T47D (cell line): ENCODE measurements around the gene ETFDH.
"Not testable (repeated sequence)": the region's sequence is repeated elsewhere in the genome, so short reads cannot be mapped to it uniquely, and the experiment has no call there.

Experiments used
- DNase-seq, 2 experiments: peaks; one replicate each; pipeline versions ENCODE4 v3.0.0 to v3.0.0-alpha.2; 2011 to 2012; ENCODE audit warnings: low read depth in 1 of 2, low spot score in 1 of 2
- JUND ChIP-seq: IDR thresholded peaks from 2 replicates; pipeline ENCODE4 v1.6.1; 2012; ENCODE audit warnings: low read depth
- in situ Hi-C: cut with HindIII; loops from 2 replicates; pipeline ENCODE4 v1.10.0; 2016; ENCODE audit warnings: low sequenced_read_pairs, low pct_unique_long_range_greater_than_20kb

The ETFDH gene

DNA sequence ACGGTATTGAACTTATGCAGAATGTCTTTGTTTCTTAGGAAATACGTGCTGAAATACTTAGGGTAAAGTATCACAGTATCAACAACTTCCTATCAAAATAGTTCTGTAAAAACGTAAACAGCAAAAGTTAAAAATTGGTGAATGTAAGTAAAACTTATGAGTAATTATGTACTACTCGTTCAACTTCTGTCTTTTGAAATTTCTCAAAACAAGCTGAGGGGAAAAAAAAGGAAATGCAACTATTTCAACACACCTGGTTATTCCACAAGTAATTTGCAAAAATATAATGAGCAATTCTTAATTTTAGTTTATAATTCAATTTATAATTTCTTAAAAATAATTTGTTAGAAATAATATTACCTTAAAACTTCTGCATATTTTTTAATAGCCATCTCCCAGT, 42.8 kb downstream of the ETFDH start:
- no peak for DNase-seq
- in situ Hi-C loops: no loop called here
- TF ChIP-seq JUND: no peak

DNA sequence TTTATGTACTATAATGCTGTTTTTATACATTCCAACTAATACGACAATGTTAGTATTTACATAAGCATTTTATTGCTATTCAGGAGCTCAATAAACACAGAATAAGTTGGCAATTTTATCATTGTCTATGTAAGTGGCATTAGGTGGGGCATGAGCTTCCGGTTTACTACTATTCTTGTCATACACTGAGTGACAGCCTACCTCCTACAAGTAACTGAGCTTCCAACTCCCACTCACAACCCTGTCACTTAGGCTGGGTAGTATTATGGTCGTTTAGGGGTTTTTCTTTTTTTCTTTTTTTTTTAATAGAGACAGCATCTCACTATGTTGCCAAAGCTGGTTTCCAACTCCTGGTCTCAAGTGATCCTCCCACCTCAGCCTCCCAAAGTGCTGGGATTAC, 43.7 kb downstream of the ETFDH start:
- no peak for DNase-seq
- no peak for TF ChIP-seq JUND
- in situ Hi-C loops: no loop called here

DNA sequence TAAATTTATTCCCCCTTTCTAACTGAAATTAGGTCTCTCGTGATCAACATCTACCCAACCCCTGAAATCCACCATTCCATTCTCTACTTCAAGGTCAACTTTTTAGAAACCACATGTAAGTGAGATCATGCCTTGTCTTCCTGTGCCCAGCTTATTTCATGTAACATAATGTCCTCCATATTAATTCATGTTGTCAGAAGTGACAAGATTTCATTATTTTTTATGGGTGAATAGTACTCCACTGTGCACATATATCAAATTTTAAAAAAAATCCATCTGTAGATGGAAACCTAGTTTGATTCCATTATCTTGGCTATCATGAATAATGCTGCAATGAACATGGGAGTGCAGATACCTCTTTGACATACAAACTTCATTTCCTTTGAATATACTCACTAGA, 49.6 kb downstream of the ETFDH start:
- TF ChIP-seq JUND: no peak
- in situ Hi-C loops: no loop called here
- DNase-seq: no peak

DNA sequence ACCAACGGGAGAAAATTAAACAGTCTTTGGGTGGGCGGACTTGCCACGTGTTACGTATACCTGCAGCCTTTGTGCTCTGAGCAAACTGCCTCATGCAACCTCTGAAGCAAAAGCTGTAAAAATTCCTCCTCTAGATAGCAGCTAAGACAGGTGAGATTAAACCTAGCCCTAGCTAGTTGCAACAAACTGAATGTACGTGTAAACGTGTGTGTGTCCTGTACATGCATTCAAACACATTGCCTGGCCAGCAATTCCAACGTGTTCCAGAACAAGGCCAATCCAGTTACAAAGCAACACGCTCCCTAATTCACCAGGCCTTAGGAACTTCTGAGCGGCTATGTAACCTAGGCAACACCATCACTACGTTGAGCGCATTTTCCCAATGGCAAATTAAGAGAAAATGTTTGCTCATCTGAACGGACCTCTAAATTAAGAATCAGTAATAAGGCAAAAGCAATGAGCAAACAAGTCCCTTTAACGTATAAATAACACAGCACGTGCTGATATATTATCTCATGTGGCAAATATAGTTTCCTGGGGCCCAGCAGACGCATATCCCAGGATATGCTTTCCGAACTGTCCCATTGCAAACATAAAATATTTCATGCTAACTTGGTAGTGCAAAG, 50.3 kb downstream of the ETFDH start:
- in situ Hi-C loops: no loop called here
- no peak for TF ChIP-seq JUND
- peak in 1 of 2 experiments; percentile 5 for DNase-seq

DNA sequence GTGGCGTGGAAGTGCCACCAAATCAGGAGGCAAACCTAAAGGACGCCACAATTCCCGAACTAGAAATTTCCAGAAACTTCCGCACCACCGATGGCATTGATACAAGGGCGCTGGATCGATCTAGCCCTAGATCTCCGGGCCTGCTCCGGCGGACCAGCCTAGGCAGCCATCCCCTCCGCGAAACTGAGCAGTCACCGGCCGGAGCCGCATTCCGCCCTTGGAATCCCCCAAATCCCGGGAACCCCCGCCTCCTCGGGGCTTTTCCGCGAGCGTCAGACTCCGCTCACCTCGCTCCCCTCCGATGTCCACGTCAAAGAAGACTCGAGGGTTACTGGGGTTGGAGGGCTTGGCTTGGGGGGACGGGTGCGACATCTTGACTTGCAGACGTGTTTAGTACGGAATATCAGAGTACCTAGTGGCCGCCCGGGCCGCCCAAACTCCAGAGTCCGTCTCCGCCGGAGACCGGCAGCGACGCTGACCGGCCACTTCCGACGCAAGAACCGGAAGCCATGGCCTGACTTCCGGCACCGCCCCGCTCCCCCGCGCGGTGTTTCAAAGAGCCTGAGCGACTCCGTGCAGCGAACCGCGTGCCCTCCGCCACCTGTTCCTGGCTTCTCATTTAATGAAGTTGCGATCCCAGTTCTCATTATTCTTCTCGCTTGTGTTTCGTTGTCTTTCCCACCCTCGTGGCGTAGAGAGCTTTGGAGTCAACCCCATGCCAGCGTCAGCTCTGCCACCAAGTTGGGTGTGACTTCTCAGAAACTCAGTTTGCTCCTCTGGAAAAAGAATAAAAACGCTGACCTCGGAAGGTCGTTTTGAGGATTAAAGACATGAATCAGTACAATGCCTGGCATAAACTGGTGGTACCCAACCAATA, 51.1 kb downstream of the ETFDH start, which contains the start of gene PPID:
Gene PPID (minus strand): TSS at position 480 of the 877 bp plus-strand sequence. CDS start 108 bp downstream, at position 372.
- DNase-seq: peak; percentile 50 to 81
- no peak for TF ChIP-seq JUND
- in situ Hi-C loops: no loop called here

DNA sequence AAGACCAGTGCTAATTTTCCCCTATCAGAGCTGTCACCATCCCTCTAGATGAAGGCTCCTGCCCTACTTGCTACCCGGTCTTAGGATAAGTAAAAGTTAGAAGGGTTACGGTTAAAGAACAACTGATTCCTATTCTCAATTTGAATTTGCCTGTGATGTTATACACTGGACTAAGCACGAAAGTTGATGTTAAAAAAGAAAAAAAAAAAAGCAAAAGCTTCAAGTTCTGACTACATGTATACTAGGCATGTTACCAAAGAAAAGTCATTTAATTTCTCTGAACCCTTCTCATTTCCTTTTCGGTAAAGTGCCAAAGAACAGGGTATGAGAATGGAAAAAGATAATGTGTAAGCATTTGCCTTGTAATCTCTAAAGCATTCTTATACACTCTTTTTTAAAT, 52.5 kb downstream of the ETFDH start:
- no peak for TF ChIP-seq JUND
- no peak for DNase-seq
- in situ Hi-C loops: no loop called here

DNA sequence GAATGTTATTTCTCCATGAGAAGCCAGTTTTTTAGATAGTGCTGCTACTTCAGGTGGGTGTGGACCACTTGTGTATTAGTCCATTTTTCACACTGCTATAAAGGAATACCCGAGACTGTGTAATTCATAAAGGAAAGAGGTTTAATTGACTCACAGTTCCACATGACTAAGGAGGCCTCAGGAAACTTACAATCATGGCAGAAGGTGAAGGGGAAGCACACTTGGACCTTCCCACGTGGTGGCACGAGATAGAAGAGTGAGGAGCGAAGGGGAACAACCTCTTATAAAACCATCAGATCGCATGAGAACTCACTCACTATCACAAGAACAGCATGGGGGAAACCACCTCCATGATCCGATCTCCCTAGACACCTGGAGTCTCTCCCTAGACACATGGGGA, 54.5 kb downstream of the ETFDH start:
- no peak for DNase-seq
- in situ Hi-C loops: no loop called here
- no peak for TF ChIP-seq JUND

DNA sequence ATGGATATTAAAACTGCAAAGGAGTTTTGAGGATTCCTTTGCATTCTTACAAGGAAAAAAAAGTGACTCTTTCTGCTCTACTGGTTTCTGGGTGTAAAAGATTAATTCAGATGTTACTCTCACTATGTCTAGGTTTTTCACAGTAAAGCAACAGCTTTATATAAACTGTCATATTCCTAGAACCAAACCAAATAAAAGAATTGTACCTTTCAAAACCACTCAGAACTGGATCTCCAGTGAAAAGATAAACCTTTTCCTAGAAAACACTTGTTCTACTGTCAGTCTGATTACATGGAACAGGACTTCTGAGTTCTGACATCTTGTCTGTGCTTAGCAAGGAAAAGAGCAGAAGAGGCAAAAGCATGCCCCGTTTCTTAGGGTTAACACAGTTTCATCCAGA, 56.1 kb downstream of the ETFDH start:
- DNase-seq: no peak
- no peak for TF ChIP-seq JUND
- in situ Hi-C loops: no loop called here

DNA sequence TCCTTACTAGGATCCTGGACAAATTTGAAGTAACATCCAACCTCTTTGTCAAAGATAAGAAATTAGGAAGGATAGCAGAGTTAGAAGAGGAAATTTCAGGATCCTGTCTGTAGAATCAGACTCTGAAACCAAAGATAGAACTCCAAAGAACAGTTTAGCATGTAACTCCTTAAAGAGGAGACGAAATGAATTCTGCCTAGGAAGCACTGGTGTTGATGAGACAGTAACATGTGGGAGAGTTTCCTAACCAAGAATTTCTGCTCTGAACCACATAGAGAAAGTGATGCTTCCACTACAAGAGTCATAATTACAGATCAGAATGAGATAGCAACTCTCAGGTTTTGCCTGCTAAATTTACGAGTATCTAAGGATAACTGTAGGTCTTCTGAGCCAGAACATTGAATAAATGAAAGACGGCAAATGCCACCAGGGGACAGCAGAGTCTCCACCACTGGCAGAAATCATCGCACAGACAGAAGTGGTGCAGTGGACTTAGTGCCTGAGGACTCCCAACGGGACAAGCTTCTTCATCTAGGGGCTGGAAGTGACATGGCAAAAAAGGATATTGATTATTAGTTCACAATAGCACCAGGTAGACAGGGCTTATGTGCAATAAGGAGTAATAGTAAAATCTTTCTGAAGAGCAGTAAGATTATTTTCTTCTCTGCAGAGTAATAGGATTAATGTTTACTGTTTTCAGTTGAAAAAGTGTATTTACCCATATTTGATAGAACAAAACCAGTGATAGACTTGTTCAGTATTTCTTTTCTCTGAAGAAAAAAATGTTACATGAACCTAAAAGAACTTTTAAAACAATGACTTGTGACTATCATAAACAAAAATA, 57.8 kb downstream of the ETFDH start:
- no peak for TF ChIP-seq JUND
- in situ Hi-C loops: no loop called here
- DNase-seq: peak; percentile 53 to 69

DNA sequence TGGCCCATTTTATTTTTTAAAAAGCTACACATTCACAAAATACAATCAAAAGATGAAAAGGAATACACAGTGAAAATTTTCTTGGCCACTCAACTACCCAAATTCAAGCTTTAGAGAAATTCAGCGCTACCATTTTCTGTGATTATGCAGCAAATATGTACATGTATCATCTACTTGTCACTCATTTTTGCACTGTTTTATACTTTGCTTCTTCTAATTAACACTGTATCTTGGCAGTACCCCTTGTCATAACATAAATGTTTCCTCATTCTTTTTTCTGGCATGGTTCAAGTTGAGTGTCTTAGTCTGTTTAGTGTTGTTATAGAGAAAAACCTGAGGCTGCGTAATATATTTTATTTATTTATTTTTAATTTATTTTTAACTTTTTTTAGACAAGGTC, 66.8 kb downstream of the ETFDH start:
- no peak for TF ChIP-seq JUND
- in situ Hi-C loops: no loop called here
- DNase-seq: no peak

DNA sequence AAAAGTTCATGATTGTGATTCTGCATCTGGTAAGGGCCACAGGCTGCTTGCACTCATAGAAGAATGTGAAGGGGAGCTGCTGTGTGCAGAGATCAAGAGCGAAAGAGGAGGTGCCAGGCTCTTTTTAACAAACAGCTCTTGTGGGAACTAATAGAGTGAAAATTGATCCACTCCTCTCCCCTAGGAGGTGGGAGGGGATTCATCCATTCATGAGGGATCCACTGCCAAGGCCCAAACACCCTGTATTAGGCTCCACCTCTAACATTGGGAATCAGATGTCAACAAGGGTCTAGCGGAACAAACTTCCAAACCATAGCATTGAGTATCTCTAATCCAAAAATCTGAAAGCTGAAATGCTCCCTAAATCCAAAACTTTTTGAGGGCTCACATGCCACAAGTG, 67.5 kb downstream of the ETFDH start:
- in situ Hi-C loops: no loop called here
- TF ChIP-seq JUND: no peak
- DNase-seq: no peak

DNA sequence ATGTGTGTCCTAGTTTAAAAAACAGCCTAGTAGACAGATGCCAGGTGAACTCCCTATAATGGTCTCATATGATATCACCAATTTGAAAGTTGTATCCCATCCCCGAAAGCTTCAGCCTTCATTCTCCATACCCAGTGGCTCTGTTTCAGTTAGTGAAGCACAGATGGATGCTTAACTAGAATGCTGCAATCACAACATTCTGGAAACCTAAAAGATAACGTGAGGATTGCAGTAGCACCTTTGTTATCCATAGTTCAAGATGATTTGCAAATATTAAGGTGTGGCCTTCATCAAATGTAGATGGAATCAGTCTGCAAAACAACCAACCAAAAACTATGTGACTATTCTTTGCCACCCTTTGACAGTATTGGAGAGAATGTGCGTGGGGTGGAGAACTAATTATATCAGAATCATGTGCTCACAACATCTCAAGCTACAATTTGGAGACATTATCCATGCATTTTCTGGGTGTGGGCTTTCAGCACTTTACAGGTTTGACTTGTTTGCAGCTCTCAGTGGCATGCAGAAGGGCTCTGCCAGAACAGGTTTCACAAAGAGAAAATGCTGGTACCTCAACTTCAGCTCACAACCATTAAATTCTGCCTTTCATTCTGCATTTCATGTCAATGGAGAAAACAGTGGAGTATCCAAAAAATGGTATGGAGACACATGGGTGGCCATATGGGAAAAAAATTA, 69.4 kb downstream of the ETFDH start:
- DNase-seq: peak in 1 of 2 experiments; percentile 24
- in situ Hi-C loops: no loop called here
- TF ChIP-seq JUND: no peak

DNA sequence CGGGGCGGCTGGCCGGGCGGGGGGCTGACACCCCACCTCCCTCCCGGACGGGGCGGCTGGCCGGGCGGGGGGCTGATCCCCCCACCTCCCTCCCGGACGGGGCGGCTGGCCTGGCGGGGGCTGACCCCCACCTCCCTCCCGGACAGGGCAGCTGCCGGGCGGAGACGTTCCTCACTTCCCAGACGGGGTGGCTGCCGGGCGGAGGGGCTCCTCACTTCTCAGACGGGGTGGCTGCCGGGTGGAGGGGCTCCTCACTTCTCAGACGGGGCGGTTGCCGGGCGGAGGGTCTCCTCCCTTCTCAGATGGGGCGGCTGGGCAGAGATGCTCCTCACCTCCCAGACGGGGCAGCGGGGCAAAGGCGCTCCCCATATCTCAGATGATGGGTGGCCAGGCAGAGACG, 74.4 kb downstream of the ETFDH start:
- in situ Hi-C loops, DNase-seq: not testable (repeated sequence)
